HG02571 (cell line): ENCODE data around the gene NAT16.
A peak's percentile ranks its signal among the peaks of the same experiment; 100 is the strongest.
"Not testable (repeated sequence)": the region's sequence is repeated elsewhere in the genome, so short reads cannot be mapped to it uniquely, and the experiment has no call there.

Experiments used
- ATAC-seq: cut with Tn5 transposase; IDR thresholded peaks from one replicate; pipeline ENCODE4 v1.9.1; 2021; ENCODE audit warnings: mild to moderate bottlenecking, moderate library complexity; ENCODE audit not compliant: unreplicated experiment

The NAT16 gene

GRCh38 chr7:101161692-101162471, 18.2 kb downstream of the NAT16 start:
- ATAC-seq: no peak

GRCh38 chr7:101160910-101161309, 19.2 kb downstream of the NAT16 start:
- no peak for ATAC-seq

DNA sequence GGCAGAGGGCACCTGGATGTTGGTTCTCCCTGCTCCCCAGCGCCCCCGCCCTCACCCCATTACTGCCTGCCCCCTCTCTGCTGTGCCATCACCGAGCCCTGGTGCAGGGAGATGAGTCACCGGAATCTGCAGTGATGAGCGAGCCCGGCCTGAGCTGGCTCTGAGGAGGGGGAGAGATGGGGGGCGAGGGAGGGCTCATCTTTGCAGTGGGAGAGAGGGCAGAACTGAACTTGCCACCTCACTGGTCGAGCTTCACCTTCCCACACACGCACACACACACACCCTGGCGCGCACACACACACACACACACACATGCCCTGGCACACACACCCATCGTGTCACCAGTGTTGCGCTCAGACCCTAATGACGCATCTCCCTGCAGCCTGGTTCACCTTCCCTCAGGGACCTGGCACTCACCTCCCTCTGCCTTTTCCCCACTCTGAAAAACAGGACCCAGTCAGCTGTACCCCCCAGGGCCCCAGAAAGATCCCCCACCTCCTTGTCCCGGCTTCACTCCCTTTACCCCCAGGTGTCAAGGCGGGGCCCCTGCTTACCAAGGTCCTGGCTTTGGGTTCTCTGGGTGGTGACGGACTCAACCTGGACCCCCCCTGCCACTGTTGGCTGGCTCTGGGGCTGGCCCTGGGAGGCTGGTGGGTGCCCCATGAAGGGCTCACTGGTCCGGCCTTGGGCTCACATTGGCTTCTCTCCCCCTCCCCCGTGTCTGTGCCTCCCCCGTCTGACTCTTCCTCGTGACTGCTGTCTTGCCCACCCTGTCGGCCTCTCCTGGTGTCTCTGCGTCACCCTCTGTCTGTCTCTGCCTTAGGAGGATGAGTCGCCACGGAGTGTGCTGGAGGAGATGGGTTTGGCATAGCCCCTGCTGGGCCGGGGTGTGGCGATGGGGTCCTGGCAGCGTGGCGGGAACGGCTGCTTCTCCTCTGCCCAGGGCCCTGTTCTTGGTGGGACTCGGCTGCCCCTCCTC, 20.1 kb downstream of the NAT16 start:
- ATAC-seq: no peak

DNA sequence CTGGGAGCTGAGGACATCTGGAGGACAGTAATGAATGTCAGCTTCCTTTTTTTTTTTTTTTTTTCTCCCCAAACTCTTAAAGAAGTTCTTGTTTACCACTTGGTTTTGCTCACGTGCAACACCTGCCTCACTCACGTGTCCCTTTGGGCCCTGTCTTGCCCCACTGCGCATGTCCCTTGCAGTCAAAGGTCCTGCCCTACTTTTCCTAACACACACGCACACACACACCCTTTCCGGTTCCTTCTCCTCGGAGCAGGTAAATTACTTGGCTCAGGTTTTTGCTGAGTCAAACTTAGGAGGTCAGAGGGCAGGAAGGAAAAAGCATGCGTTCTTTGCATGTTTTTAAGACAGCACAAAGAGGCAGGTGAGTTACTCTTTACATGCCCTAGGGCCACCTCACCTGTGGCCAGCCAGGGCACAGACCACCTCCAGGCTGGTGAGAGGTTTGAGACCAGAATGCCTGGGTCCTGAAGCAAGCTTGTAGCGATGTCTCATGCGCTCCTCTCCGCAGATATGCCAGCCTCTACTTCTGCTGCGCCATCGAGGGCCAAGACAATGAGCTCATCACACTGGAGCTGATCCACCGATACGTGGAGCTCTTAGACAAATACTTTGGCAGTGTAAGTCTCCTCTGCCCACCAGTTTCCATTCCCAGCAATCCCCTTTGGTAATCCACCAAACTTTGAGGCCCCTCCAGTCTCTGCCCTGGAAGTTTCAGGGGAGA, 23.1 kb downstream of the NAT16 start:
- no peak for ATAC-seq

DNA sequence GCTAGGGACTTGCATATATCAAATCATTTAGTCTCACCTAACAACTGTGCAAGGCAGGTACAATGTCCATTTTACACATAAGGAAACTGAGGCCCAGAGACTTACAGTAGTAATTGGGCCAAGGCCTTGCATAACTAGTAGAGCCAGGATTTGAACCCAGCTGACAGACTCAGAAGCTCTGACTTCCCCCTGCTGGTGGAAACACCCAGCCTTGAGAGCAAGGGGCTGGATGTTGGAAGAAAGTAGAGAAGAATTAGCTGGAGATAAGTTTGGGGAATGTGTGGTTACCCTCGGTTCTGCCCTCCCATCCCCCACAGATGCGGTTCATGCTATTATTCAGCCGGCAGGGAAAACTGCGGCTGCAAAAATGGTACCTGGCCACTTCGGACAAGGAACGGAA, 23.8 kb downstream of the NAT16 start:
- no peak for ATAC-seq

DNA sequence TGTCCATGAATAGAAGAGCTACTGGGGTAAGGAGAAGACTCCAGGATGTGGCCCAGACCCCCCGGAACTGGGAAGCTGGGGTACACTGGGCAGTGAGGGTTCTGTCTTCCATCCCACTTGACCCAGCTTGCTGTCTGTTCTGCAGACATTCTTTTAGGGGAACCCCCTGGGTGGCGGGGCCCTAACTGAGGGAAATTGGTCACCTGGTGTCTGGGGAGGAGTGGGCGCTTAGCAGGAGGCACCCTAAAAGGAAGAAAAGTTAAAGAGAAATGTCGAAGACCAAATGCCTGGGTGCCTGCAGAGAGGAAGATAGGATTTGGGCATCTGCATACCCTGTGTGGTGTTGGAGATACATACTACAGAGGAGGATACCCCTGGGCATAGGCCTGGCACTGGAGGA, 24.8 kb downstream of the NAT16 start:
- ATAC-seq: no peak

DNA sequence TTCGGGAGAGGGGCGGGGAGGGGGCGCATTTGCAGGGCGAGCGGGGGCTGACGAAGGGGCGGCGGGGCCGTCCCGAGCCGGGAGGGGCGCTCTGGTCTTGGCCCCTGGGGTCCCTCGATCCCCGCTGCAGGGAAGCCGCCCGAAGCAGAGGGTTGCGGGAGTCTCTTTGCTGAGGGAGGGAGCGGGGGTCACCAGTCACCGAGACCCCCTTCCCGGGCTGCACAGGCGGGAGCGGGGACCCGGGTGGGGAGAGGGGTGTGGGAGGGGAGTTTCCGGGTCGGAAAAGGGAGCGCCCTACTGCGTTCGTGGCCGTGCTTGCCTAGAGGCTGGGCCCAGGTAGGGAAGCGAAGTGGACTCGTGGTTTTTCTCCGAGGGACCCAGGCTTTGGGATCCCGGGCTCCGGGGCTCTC, 25.4 kb downstream of the NAT16 start:
- ATAC-seq: peak; percentile 14

- ATAC-seq: peak; percentile 68
Measured at GRCh38 chr7:101153969-101154692, 26.0 kb downstream of the NAT16 start, which contains the start of gene AP1S1. Gene AP1S1 (plus strand): TSS chr7:101154476. CDS start chr7:101154515, 39 bp downstream.

GRCh38 chr7:101151908-101152651, 28.0 kb downstream of the NAT16 start:
- no peak for ATAC-seq

DNA sequence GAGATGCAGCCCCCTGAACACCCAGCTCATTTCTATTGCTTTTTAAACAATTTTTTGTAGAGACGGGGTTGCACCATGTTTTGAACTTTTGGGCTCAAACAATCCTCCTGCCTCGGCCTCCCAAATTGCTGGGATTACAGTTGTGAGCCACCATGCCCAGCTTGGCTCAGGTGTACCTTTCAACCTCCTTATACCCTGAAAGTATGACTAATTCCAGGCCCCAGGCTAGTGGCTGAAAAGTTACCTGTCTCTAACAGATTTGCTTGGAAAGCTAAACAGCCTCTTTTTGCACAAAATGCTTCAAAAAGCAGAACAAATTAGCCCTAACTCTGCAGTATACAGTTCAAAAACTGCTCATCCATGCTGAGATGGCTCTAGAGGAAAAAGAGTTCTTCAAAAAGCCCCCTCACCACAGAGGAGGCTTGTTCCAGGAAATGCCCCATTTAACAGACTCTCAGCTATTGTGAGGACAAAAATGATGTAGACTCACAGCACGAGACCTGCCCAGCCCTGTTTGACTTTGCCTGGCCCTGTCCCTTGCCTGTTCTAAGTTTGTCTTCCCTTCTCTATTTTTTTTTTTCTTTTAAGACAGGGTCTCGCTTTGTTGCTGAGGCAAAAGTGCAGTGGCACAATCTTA, 39.2 kb downstream of the NAT16 start:
- no peak for ATAC-seq

- no peak for ATAC-seq
Measured at GRCh38 chr7:101140339-101140699, 39.8 kb downstream of the NAT16 start.

DNA sequence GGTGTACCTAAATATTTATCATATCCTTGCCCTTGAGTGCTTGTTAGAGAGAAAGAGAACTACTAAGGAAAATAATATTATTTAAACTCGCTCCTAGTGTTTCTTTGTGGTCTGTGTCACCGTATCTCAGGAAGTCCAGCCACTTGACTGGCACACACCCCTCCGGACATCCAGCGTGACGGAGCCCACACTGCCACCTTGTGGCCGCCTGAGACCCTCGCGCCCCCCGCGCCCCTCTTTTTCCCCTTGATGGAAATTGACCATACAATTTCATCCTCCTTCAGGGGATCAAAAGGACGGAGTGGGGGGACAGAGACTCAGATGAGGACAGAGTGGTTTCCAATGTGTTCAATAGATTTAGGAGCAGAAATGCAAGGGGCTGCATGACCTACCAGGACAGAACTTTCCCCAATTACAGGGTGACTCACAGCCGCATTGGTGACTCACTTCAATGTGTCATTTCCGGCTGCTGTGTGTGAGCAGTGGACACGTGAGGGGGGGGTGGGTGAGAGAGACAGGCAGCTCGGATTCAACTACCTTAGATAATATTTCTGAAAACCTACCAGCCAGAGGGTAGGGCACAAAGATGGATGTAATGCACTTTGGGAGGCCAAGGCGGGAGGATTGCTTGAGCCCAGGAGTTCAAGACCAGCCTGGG, 41.8 kb downstream of the NAT16 start:
- peak; percentile 74 for ATAC-seq

DNA sequence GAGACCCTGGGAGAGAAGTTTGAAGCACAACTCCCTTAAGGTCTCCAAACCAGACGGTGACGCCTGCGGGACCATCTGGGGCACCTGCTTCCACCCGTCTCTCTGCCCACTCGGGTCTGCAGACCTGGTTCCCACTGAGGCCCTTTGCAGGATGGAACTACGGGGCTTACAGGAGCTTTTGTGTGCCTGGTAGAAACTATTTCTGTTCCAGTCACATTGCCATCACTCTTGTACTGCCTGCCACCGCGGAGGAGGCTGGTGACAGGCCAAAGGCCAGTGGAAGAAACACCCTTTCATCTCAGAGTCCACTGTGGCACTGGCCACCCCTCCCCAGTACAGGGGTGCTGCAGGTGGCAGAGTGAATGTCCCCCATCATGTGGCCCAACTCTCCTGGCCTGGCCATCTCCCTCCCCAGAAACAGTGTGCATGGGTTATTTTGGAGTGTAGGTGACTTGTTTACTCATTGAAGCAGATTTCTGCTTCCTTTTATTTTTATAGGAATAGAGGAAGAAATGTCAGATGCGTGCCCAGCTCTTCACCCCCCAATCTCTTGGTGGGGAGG, 42.4 kb downstream of the NAT16 start:
- no peak for ATAC-seq

- no peak for ATAC-seq
Measured at GRCh38 chr7:101134399-101134980, 45.6 kb downstream of the NAT16 start.

- ATAC-seq: no peak
Measured at GRCh38 chr7:101133621-101134398, 46.3 kb downstream of the NAT16 start.

DNA sequence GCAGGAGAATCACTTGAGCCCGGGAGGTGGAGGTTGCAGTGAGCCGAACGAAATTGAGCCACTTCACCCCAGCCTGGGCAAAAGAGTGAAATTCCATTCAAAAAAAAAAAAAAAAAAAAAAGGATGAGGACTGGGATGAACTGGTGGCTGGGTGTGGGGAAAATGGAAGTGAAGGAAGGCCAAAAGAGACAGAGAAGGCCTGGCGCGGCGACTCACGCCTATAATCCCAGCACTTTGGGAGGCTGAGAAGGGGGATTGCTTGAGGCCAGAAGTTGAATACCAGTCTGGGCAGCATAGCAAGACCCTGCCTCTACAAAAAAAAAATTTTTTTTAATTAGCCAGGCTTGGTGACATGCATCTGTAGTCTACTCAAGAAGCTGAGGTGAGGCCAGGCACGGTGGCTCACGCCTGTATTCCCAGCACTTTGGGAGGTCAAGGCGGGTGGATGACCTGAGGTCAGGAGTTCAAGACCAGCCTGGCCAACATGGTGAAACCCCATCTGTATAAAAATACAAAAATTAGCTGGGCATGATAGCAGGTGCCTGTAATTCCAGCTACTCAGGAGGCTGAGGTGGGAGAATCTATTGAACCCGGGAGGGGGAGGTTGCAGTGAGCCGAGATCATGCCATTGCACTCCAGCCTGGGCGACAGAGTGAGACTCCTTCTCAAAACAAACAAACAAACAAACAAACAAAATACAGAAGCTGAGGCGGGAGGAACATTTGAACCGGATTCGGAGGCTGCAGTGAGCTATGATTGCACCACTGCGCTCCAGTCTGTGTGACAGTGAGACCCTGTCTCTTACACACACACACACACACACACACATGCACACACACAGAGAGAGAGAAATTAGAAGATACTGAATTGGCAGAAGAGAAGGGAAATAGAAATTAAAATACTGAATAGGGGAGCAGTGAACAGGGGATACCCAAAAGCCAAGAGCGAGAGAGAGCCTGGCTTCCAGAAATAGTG, 47.2 kb downstream of the NAT16 start:
- not testable (repeated sequence) for ATAC-seq
